Epithelial cell of prostate (primary cell): ENCODE results near the gene INTS3.
A peak's percentile ranks its signal among the peaks of the same experiment; 100 is the strongest.

ENCODE experiments used
- DNase-seq: peaks from one replicate; pipeline ENCODE4 v3.0.0-alpha.2; 2011; ENCODE audit warnings: low read depth, low spot score
- H3K27ac ChIP-seq: fragments of 450-650 bp; 2 replicates; pipeline ENCODE4 v1.5.1; 2017; ENCODE audit warnings: mild to moderate bottlenecking

Gene INTS3

DNA sequence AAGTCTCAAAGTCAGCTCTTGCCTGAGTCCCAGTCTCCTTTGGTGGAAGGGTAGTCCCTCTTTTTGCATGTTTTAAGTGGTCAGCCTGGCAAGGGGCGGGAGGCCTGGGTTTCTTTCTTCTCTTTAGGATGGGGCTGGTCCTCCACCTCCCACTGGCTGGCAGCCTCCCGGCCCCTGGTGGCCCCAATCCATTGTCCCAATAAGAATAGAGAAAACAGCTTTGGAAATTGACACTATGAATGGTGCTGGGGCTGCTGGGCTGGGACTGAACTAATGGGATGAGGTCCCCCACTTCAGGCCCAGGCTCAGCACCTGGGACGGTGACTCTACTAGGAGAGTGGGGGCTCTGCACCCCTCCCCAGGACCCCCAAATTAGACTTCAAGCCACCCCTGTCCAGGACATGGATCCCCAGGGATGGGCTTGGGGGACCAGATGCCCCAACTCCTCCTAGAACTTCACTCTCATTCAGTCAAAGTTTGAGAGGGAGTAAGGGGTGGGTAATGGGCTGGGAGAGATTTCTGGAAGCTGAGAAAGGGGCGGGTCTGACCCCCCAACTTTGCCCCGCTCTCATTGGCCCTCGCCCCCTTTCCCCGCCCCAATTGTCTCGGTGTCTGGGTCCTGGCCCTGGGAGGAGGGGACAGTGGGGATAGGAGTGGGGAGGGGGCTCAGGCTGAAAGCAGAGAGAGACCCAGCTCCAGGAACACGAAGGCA is 65.6 kb downstream of the INTS3 start:
- H3K27ac ChIP-seq, result no peak overlapping the region

DNA sequence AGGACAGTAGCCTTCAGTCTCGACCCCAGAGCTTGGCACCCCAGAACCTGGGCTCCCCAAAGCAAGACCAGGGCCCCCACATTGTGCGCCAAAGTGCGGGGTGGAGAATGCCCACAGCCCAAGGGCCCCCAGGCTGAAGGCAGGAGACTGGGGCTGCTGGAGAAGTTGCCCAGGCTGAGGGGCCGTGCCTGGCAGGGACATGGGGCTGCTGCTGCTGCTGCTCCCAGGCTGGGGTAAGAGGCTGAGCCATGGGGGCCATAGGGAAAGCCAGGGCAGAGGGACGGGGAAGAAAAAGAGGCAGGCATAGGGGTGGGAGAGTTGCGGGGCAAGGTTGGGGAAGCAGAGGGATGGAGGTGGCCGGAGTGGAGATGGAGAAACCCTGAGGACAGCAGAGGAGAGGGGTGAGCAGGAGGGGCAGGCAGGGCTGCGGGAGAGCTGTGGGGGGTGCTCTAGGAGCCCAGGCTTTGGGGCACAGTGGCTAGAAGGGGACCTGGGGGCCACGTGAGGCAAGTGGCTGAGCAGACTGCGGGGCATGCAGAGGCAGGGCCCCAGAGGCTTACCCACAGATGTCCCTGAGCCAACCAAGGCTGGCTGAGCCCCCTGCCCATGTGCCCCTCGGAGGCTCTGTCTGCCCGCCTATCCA is 66.2 kb downstream of the INTS3 start:
- DNase-seq, result no peak
- H3K27ac ChIP-seq, result no peak overlapping the region

More for the DNA sequence above, 65.6 kb downstream of the INTS3 start:
- DNase-seq, result no peak

DNA sequence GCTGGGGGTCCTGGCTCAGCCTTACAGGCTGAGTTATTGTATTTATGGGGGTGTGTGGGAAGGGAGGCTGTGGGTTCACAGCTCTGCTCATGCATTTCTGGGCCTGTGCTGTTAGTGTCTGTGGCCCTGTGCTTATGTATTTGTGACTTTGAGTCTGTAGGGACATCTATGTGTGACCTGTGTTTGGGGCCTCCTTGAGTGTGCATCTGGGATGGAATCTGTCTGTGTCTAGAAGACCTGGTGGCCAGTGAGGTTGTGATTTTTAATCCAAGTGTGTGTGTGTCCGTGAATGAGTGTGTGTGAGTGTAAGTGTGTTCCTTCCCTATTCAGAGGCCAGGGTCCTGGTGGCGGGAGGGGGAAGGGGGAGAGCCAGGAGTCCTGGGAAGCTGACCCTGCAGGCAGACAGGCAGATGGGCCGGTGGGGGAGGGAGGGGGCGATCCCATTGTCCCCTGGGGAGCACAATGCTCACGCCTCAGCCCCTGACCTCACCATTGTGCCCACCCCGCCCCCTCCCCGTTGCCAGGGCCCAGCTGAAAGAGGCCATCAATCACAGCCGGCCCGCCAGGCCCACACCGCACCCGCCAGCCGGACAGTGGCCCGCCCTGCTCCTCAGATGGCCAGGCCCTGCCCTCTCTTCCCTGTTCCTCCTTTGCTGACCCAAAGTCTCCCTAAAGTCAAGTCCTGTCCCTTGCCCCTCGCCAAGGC is 66.9 kb downstream of the INTS3 start:
- no peak overlapping the region for H3K27ac ChIP-seq

DNA sequence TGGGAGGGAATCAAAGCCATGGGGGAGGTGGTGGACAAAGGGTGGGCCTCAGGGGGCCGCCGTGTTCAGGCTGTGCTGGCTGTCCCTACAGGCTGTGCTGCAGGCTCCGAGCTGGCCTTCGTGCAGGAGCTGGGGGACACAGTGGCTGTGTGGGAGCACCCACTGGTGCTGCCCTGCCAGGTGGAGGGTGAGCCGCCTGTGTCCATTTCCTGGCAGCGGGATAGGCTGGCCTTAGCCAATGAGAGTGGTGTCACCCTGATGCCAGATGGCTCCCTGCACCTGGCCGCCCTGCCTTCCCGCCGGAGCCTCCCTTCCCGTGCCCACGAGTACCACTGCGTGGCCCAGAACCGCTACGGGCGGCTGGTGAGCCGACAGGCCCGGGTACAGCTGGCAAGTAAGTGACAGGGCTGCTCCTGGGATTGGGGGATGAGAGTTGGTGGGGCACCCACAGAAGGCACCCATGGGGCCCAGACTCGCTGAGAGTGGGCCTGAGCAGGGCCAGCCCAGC is 67.5 kb downstream of the INTS3 start:
- DNase-seq, result no peak
- H3K27ac ChIP-seq, result no peak overlapping the region

More for the DNA sequence above, 66.9 kb downstream of the INTS3 start:
- no peak for DNase-seq

DNA sequence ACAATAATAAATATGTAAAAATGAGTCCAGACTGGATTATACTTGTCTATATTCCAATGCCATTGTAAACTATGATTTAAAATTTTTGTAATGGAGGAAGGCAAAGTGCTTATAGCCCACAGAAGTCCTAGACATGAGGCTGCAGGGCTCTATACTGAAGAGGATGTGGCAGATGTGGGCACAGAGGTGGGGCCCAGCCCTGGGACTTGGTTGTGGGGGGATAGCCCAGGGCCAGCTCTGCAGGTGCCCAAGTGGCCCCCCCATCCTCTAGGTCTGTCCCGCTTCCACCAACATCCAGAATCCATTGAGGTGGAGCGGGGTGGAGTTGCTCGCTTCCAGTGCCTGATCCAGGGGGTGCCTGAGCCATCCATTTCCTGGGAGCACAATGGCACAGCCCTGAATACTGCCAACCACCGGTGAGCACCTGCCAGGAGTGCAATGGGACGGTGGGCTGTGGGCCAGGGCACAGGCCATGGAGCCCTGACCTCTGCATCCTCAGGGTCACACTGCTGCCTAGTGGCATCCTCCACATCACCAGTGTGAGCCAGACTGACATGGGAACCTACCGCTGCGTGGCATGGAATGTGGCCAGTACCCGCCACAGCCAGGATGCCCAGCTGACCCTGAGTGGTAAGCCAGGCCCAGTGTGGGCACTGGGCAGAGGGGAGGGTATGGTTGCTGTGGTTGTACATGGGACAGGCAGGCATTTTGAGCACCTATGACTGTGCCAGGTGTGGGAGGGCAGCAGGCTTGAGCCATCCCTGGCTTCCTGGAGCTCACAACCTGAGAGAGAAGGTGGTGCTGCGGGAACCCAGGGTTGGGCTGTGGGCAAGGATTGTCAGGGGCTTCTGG is 68.3 kb downstream of the INTS3 start:
- no peak for DNase-seq
- no peak overlapping the region for H3K27ac ChIP-seq

DNA sequence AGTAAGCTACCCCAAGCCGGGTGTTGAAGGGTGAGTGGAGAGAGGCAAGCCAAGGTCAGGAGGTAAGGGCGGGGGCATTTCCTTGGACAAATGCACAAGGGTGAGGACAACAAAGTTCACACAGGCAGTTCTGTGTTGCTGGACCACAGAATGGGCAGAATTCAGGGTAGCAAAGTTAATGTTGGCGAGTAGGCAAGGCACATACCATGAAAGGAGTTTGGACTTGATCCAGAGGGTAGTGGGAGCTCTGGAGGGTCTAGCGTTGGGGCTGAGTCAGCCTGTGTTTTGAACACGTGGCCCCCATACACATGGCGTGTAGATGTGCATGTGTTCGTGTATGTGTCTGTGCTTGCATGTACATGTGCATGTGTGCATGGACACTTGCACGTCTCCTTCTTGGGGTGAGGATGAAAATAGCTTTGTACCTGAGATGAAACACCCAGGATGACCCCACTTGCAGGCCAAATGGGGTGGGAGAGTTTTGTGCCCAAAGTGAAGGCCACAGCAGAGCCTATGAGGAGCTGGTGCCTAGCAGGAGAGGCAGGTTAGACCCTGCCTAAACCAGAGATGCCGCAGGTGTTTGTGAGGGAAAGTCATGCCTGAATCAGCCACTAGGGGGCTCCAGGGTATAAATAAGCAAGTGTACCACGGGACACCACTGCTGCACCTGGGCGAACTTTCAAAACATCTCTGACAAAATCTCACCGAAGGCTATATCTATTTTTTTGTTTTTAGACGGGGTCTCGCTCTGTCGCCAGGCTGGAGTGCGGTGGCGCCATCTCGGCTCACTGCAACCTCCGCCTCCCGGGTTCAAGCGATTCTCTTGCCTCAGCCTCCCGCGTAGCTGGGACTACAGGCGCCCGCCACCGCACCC is 69.2 kb downstream of the INTS3 start:
- DNase-seq, result no peak

DNA sequence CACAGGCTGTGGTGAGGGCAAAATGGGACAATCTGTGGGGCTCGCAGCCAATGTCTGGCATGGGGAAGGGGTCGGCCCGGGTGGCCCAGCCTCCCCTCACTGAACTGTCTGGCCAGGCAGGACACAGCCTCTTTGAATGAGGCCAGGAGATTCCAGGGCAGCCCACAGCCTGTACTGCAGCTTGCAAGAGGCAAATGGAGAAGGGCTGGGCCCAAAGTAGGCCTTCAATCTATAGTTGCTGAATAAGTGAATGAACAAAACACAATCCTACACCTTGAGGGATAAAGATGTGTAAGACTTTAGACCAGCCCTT is 70.6 kb downstream of the INTS3 start:
- no peak overlapping the region for H3K27ac ChIP-seq
- DNase-seq, result no peak

More for the DNA sequence above, 69.2 kb downstream of the INTS3 start:
- H3K27ac ChIP-seq, result no peak overlapping the region

DNA sequence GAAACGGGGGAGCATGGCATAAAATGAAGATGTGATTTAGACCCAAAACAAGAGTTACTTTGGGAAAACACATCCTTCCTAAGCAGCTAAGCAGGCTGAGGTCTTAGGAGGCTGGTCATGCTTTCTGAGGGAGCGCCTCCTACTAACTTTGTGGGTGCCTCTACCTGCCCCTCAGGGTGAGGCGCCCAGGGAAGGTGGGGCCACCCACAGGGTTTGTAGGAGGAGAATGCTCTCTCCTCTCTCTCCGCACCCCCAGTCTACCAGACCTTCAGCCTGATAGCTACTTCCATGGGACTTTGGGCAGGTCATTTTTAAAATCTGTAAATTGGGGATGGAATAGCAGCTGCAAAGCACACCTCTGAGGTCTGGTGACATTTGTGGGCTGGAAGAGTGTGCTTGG is 71.2 kb downstream of the INTS3 start:
- no peak for DNase-seq
- no peak overlapping the region for H3K27ac ChIP-seq

DNA sequence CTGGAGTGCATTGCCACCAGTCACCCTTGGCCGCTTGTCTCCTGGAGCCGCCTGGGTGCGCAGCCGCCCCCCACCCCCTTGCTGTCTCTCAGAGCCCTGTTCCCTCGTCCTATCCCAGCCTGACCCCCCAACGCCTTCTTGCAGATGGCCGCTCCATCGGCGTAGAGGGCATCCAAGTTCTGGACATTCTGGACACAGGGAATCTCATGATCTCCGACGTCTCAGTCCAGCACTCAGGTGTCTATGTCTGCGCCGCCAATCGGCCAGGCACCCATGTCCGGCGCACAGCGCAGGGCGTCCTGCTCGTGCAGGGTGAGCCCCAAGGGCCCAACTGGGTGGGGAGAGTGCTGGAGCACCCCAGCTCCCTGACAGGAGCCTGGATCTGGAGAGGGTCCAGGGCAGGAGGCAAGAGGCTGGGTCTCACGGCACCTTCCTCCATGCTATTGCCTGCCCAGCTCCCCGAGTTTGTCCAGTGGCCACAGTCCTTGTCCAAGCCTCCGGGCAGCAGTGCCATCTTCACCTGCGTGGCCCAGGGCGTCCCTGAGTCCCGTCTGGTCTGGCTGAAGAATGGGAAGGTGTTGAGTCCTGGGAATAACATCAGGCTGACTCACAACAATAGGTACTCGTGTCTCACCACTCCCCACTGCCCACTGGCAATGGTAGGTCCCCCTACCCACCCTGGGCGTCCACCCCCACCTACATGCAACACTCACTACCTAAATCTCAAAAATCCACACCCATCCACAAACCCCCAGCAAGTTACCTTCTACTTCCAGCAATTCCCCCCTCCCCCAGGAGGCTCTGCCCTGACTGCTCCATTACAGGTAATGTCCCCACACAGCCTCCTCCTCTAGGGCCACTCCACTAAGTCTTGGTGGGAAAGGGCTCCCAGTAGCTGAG is 72.0 kb downstream of the INTS3 start:
- H3K27ac ChIP-seq, result no peak overlapping the region
- DNase-seq, result no peak

DNA sequence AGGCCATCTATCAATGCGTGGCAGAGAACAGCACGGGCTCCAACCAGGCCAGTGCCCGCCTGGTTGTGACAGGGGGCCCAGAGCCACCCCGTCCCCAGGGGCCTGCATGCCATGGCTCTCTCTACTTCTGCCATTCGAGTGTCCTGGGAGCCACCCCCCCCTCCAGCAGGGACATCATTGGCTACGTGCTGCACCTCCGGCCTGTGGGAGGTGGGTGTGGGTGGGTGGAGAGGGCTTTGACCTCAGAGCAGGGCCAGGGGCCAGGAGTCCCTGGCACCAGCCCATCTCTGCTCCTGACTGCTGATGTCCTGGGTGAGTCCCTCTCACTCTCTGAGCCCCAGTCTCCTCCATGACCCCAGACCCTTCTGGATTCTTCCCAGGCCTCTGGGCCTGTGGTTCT is 72.7 kb downstream of the INTS3 start:
- no peak for DNase-seq
- H3K27ac ChIP-seq, result no peak overlapping the region

DNA sequence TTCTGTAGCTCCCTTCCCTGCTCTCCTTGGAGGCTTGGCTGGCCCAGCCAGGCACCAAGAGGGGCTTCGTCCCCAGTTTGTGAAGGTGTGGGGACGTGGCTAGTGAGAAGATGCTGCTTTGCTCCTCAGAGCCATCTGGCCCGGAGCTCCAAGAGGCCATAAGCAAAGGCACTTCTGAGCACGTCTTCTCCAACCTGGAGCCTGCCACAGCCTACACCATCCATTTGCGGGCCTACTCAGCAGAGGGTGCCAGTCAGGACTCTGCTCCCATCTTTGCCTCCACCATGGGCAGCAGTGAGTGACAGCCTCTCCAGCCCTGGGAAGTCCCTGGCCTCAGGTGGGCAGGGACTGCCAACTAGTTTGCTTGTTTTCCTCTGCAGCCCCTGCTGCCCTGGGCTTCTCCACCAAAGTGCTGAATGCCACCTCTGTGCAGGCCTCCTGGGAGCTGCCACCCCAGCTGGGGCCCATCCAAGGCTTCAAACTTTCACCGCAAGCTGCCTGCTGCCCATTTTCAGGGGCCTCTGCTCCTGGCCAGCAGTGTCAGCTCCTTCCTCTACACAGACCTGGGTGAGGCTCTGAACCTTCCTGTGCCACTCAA is 73.3 kb downstream of the INTS3 start:
- DNase-seq, result no peak
- no peak overlapping the region for H3K27ac ChIP-seq

DNA sequence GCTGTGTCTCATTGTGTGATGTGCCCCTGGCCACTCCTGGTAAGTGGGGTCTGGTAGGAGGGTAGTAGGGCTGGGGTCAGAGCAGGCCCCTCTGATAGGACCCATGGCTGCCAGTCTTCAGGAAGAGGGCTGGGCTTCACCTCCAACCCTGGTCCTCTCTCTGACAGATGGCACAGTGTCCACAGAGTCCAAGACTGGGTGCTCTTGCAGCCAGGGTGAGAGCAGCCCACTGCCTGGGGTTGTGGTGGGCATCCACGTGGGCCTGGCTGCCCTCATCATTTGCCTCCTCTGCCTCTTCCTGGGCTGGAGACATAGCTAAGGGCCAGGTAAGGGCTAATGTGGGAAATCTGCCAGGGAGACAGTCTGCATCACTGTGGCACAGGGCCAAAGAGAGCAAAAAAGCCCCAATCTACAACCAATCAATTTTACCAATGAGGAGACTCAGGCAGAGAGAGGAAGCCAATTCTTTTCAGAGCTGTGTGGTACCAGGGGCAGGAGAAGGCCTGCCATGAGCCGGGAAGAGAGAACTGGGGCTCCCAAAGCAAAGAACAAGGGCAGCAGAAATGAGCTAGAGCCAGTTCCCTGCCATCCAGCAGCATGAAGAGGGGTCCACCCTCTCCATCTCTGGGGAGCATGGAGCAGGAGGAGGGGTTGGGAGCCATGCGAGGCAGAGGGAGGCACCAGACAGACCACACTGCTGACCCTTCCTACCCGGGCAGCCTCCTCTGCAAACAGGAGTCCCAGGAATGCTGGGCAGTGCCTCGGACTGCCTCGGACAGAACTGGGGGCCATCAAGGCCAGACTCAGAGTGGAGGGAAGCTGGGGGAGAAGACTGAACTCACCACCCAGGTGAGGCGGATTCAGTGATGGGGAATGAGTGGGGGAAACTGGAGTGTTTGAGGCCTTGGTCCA is 74.2 kb downstream of the INTS3 start:
- DNase-seq, result no peak
- no peak overlapping the region for H3K27ac ChIP-seq

DNA sequence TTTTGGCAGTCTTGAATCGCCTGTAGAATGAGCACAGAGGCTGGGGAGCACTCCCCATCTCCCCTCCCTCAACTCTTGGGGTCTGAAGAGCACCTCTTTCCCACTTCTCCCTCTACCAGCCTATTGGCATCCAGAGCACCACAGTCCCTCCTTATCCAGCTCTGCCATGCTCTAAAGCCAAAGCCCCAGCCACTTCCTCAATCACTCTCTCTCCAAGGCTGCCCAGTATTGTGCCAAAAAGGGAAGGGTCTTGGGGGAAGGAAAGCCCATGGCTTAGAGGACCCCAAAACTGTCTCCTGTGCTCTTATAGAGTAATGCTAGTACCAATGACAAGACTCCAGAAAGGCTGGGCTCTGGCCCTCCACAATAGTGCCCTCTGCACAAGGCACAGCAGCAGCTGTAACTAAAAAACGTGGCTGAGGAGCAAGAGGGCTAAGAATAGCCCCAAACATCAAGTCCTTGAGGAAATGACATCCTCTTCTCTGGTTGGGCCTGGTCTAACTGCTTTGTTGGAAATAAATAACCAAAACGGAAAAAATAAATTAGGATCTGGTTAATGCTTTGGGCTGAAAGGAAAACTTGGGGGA is 75.7 kb downstream of the INTS3 start:
- no peak overlapping the region for H3K27ac ChIP-seq
- no peak for DNase-seq

DNA sequence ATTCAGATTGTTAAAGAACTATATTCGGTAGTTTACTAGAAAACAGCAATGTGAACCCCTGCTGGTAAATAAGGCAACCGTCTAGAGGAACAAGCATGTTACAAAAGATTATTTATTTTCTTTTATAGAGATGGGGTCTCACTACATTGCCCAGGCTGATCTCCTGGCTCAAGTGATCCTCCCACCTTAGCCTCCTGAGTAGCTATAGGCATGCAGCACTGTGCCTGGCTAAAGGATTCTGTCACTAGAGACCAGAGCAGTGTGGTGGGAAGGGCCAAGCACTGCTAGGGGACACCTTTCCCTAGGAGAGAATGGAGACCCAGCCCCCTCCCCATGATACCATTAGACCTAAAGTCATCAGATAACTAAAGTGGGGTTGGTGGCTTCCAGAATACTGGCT is 76.3 kb downstream of the INTS3 start:
- no peak for DNase-seq
- no peak overlapping the region for H3K27ac ChIP-seq

DNA sequence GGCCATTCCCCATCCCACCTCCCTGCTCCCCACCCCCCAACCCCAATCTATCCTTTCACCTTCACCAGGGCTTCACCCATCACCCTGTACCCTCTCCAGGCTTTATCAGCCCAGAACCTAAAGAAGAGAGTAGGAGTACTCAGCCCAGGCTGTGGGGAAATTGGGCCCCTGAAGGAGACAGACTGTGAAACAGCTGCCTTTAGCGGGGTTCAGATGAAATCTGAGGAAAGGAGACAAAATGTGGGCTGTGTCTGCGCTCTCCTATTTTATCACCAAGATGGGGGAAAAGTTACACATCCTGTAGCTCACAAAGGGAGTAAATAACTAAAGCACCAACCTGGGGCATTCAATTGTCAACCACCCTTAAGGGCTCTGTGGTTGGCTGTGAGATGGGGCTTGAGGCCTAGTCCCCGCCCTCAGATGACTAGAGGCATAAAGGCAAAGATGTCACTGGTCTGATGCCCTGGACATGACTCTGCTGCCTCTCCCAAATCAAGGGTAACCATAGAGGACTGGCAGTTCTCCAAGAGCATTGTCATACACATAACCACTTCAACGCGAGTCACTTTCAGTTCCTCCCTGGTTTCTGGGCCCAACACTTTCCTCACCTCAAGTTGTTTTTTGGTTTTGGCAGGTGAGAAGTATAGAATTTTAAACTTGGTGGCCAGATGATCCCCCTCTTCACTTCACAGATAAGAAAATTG is 77.3 kb downstream of the INTS3 start:
- peak overlapping the region; percentile 88 for H3K27ac ChIP-seq
- DNase-seq, result peak; percentile 77
